Measurements from ENCODE around the gene ELF2.

DNA sequence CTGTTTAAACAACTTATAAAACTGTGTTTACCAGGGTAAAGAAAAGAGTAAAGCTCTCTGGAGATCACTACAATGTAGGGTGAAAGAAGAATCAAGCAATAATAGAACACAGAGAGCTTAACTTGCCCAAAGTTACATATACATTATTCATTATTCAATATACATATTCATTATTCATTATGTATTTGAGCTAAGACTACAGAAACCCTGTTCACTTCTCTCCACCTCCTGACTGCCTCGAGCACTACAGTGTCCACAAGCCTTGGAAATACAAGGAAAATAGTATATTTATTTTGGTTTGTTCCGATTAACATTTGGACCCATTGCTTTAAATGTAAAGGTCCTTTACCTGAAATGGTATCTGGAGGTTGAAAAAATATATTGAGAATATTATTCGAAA lies 35.9 kb upstream of the ELF2 start:
- TF ChIP-seq YY1 (tag by site-specific recombination; IDR thresholded peaks at IDR 0.05) (no peak), ZNF37A (tag by site-specific recombination; IDR thresholded peaks at IDR 0.05) (no peak), MYNN (tag by site-specific recombination; IDR thresholded peaks at IDR 0.05; ENCODE audit: borderline replicate concordance) (no peak), ZBTB10 (tag by site-specific recombination; IDR thresholded peaks at IDR 0.05) (no peak), ZXDB (tag by site-specific recombination; IDR thresholded peaks at IDR 0.05) (no peak), PBX3 (CRISPR knock-in tag; IDR thresholded peaks at IDR 0.05) (no peak), SETDB1 (IDR thresholded peaks at IDR 0.05; ENCODE audit: insufficient read length, low read length) (no peak), ZNF138 (tag by site-specific recombination; IDR thresholded peaks at IDR 0.05; ENCODE audit: borderline replicate concordance) (no peak)
- TF ChIP-seq, protein P1, sequence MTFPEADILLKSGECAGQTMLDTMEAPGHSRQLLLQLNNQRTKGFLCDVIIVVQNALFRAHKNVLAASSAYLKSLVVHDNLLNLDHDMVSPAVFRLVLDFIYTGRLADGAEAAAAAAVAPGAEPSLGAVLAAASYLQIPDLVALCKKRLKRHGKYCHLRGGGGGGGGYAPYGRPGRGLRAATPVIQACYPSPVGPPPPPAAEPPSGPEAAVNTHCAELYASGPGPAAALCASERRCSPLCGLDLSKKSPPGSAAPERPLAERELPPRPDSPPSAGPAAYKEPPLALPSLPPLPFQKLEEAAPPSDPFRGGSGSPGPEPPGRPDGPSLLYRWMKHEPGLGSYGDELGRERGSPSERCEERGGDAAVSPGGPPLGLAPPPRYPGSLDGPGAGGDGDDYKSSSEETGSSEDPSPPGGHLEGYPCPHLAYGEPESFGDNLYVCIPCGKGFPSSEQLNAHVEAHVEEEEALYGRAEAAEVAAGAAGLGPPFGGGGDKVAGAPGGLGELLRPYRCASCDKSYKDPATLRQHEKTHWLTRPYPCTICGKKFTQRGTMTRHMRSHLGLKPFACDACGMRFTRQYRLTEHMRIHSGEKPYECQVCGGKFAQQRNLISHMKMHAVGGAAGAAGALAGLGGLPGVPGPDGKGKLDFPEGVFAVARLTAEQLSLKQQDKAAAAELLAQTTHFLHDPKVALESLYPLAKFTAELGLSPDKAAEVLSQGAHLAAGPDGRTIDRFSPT (tag by site-specific recombination; IDR thresholded peaks at IDR 0.05), result no peak
- TF ChIP-seq, protein P2, sequence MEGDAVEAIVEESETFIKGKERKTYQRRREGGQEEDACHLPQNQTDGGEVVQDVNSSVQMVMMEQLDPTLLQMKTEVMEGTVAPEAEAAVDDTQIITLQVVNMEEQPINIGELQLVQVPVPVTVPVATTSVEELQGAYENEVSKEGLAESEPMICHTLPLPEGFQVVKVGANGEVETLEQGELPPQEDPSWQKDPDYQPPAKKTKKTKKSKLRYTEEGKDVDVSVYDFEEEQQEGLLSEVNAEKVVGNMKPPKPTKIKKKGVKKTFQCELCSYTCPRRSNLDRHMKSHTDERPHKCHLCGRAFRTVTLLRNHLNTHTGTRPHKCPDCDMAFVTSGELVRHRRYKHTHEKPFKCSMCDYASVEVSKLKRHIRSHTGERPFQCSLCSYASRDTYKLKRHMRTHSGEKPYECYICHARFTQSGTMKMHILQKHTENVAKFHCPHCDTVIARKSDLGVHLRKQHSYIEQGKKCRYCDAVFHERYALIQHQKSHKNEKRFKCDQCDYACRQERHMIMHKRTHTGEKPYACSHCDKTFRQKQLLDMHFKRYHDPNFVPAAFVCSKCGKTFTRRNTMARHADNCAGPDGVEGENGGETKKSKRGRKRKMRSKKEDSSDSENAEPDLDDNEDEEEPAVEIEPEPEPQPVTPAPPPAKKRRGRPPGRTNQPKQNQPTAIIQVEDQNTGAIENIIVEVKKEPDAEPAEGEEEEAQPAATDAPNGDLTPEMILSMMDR (tag by site-specific recombination; IDR thresholded peaks at IDR 0.05), result no peak
